Sigmoid colon (tissue), 3 donors: ENCODE data around the gene IRX4.

ENCODE experiments used
- CTCF ChIP-seq, 4 experiments: fragments of 450-650 bp in 3 of 4; fragments of 200-600 bp in 1 of 4; IDR thresholded peaks; one replicate each; pipeline ENCODE4 v1.5.1; 2016 to 2019; ENCODE audit warnings: antibody characterized with exemption in 4 of 4, mild to moderate bottlenecking in 3 of 4, moderate library complexity in 2 of 4
- POLR2A ChIP-seq, 2 donors: fragments of 450-650 bp; IDR thresholded peaks; one replicate each; pipeline ENCODE4 v1.6.1; 2016; ENCODE audit warnings: antibody characterized with exemption in 2 of 2, mild to moderate bottlenecking in 2 of 2, moderate library complexity in 2 of 2

GRCh38 chr5:1918488-1919208 lies 35.9 kb upstream of the IRX4 start:
- TF ChIP-seq CTCF (IDR thresholded peaks at IDR 0.05) (no peak), POLR2A (IDR thresholded peaks at IDR 0.05) (no peak)
